Stimulated activated naive CD8-positive, alpha-beta T cell treated with anti-CD3 and anti-CD28 coated beads, Interleukin-15, amount 100 ng/mL, for 72 hours (primary cell): Measurements from ENCODE around the gene KDM2A.
"Not testable (repeated sequence)": the region's sequence is repeated elsewhere in the genome, so short reads cannot be mapped to it uniquely, and the experiment has no call there.

Experiments used
- ATAC-seq: fragments of 150-1000 bp; cut with Tn5 transposase; 2 replicates; pipeline ENCODE4 v1.10.0; 2021; ENCODE audit warnings: mild to moderate bottlenecking, moderate library complexity
- DNase-seq, 2 donors: peaks; one replicate each; pipeline ENCODE4 v3.0.0; 2021 to 2022
- H3K27ac Mint-ChIP-seq, 2 donors: one replicate each; pipeline ENCODE4 v1.8.0; 2022; ENCODE audit warnings: mild to moderate bottlenecking in 2 of 2, mixed read lengths in 2 of 2, moderate library complexity in 2 of 2
- H3K27me3 Mint-ChIP-seq: one replicate; pipeline ENCODE4 v1.8.0; 2022; ENCODE audit warnings: mixed read lengths
- H3K4me1 Mint-ChIP-seq: one replicate; pipeline ENCODE4 v1.8.0; 2022; ENCODE audit warnings: mild to moderate bottlenecking, mixed read lengths
- H3K4me3 Mint-ChIP-seq, 2 donors: one replicate each; pipeline ENCODE4 v1.8.0; 2022; ENCODE audit warnings: mild to moderate bottlenecking in 2 of 2, mixed read lengths in 2 of 2, moderate library complexity in 1 of 2
- H3K9me3 Mint-ChIP-seq, 2 donors: one replicate each; pipeline ENCODE4 v1.8.0; 2022; ENCODE audit warnings: mixed read lengths in 2 of 2

The KDM2A gene

DNA sequence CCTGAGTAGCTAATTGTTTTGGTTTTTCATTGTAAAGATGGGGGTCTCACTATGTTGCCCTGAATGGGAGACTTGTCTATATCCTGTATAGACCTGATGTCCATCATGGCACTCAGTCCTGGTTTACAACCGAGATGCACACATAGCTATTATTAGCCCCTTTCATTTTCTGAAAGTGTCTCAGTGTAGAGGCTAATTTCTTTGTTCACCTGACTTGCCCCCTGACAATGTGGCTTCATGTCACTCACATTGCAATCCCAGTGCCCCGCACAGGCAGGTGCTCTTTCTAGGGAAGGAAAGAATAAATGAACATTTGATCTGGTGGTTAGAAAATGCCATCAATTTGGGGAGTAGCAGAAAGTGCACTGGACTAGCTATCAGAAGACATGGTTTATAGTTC is 13.1 kb upstream of the KDM2A start:
- Mint-ChIP-seq H3K9me3 (no peaks in the 10 kb centered on the region), H3K27me3 (no peaks in the 10 kb centered on the region), H3K4me1 (peaks cover 24% of the 10 kb centered on the region), H3K27ac (no peak overlapping the region), H3K4me3 (no peak overlapping the region)
- no peak for DNase-seq
- ATAC-seq, result no peak

DNA sequence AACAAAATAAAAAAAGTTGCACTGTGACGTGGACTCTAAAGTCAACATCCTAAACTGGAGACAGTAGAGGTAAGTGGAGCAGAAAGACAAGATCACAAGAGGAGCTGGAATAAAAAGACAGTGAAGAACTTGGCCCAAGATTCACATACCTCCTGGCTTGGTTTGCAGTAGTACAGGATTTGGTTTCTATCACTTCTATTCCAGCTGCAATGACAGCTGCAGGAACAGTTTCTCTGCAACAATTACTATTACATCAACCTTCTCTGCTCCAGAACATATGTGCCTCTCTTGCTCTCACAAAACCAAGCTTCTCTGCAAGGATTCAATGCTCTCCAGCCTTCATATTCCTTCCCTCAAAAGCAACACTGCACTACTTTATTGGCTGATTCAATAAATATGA is 7.8 kb upstream of the KDM2A start:
- DNase-seq, result no peak
- Mint-ChIP-seq H3K4me3 (no peak overlapping the region), H3K27ac (no peak overlapping the region), H3K9me3 (no peaks in the 10 kb centered on the region), H3K4me1 (peaks cover 16% of the 10 kb centered on the region), H3K27me3 (no peaks in the 10 kb centered on the region)
- no peak for ATAC-seq

DNA sequence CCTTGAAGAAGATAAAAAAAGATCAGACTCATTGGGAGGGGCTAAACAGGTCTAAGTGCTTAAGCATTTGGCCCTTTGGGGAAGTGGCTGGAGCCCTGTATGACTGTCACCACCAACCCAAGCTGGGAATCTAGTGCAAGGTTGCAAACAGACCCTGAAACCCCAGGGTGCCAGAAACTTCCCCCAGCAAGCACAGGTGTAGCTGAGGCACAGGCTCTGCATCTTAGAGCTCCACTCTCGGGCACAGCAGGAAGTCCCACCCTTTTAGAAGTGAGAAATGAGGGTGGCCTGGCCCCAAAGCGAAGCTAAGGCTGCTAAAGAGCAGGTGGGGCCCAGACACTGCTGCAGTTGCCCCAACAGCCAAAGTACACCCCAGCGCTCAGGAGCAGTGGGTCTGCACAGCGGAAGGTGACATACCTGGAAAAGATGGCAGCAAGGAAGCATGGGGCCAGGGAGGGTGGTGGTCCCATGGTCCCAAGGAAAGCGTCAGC is 5.8 kb upstream of the KDM2A start:
- Mint-ChIP-seq H3K27ac (peak overlapping the region; percentile 56 to 64), H3K9me3 (no peaks in the 10 kb centered on the region), H3K27me3 (no peaks in the 10 kb centered on the region), H3K4me3 (peak overlapping the region; percentile 29 to 68), H3K4me1 (peaks cover 21% of the 10 kb centered on the region)
- ATAC-seq, result peak; percentile 30
- DNase-seq, result peak in 1 of 2 donors; percentile 8

DNA sequence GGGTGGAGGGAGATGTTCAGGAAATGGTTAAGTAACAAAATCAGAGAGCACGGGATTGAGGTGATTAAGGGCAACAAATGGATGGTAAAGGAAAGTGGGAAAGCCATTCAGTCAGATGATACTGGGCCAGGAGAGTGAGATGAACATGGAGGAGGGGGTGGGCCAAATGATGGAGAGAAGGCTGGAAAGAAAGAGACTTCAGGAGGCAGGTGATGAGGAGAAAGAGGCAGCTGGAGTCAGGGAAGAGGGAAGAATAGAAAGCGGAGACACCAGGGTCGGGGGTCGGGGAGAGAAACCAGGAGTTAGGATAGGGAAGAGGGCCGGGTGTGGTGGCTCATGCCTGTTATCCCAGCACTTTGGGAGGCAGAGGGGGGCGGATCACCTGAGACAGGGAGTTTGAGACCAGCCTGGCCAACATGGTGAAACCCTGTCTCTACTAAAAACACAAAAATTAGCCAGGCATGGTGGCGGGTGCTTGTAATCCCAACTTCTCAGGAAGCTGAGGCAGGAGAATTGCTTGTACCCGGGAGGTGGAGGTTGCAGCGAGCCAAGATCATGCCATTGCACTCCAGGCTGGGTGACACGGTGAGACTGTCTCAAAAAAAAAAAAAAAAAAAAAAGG is 4.7 kb upstream of the KDM2A start:
- Mint-ChIP-seq H3K9me3 (no peaks in the 10 kb centered on the region), H3K27me3 (no peaks in the 10 kb centered on the region), H3K27ac (no peak overlapping the region), H3K4me3 (no peak overlapping the region), H3K4me1 (peaks cover 21% of the 10 kb centered on the region)
- DNase-seq (no peak), ATAC-seq (no peak)

DNA sequence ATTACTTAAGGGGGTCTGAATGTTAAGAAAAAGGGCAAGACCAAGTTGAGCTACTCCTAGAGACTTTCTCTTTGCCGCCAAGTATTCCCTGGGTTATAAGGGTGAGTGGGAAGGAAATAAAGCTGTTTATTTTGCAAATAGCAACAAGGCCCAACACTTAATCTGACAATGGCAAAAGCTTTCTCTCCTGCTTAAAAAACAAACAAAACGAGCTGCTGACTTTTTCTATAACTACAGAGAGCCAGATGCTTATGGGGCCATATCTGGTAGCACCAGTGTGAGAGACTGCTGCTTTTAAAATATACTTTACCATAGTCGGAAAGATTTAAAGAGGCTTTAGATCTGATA is 2.3 kb upstream of the KDM2A start:
- H3K4me3 Mint-ChIP-seq, result peak overlapping the region in 1 of 2 donors; percentile 1
- no peak for DNase-seq
- peaks cover 33% of the 10 kb centered on the region for H3K4me1 Mint-ChIP-seq
- no peak overlapping the region for H3K27ac Mint-ChIP-seq
- no peaks in the 10 kb centered on the region for H3K27me3 Mint-ChIP-seq
- no peaks in the 10 kb centered on the region for H3K9me3 Mint-ChIP-seq
- no peak for ATAC-seq

DNA sequence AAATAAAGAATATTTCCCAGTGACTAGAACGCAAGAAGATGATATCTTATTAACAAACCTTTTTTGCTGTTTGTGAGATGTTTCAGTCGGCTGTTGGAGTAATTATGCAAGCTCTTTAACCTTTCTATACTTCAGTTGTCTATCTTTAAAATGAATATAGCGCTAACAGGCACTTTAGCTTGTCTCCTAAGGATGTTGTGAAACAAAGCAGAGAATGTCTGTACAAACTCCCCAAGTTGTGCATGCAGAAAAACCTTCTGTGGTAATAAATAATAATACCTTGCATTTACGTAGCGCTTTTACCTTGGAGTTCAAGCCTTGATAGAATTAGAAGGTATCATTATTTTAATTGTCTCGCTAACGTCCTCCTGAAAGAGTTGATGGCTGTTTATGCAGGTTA is 1.9 kb upstream of the KDM2A start:
- Mint-ChIP-seq H3K9me3 (no peaks in the 10 kb centered on the region), H3K27ac (peak overlapping the region in 1 of 2 donors; percentile 70), H3K4me3 (peak overlapping the region; percentile 77 to 85), H3K27me3 (no peaks in the 10 kb centered on the region), H3K4me1 (peaks cover 37% of the 10 kb centered on the region)
- ATAC-seq (no peak), DNase-seq (no peak)

DNA sequence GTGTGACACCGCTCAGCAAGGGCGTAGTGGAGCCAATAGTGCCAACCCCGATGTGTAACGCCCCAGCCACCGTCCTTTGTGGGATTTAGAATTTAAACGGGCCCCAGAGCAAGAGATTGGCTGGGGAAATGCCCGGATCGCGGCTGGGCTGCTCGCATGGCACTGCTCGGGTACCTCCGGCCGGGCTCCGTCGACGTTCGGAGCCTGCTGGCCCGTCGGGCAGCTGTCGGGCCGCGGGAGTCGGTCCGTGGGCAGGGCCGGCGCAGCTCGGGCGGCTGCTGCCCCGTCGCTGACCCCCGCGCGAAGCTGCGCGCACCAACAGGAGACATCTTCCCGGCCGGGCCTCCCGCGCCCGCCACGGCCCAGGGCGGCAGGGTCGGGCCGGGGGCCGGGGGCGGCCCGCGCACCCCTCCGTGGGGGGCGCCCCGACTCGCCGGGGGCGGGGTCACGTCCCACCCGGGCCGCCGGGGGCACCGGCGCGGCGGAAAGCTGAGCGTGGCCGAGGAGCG is 1.3 kb upstream of the KDM2A start:
- Mint-ChIP-seq H3K4me3 (peak overlapping the region; percentile 77 to 85), H3K4me1 (peaks cover 38% of the 10 kb centered on the region), H3K9me3 (no peaks in the 10 kb centered on the region), H3K27ac (peak overlapping the region in 1 of 2 donors; percentile 70), H3K27me3 (no peaks in the 10 kb centered on the region)
- peak; percentile 39 for ATAC-seq
- peak; percentile 64 to 69 for DNase-seq

DNA sequence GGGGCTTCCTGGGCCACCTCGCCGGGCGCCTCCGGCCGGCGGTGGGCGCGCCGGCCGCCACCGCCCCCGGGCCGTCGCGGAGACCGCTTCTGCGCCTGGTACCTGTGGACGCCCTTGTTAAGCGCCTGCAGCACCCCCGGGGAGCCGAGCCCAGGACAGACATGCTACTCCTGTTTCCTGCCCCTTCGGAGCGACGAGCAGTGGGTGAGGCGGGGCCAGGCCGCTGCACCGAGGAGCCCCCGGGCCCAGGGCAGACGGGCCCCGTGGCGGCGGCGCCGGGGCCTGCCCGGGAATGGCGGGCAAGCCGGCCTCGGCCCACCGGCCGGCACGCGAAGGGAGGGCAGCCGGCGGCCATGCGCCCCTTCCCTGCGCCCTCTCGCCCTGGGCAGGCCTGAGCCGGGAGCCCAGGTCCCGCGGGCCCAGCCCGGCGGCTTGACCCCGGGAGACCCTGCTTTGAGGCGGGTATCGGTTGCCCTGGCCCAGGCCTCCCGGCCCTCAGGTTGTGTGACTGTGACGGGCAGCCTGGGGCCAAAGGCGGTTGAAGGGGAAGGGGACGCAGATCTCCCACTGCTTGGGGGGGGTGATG is 789 bp upstream of the KDM2A start:
- peak overlapping the region; percentile 86 to 93 for H3K27ac Mint-ChIP-seq
- H3K4me1 Mint-ChIP-seq, result peaks cover 33% of the 10 kb centered on the region
- H3K9me3 Mint-ChIP-seq, result no peaks in the 10 kb centered on the region
- no peaks in the 10 kb centered on the region for H3K27me3 Mint-ChIP-seq
- DNase-seq (peak; percentile 71 to 76), ATAC-seq (peak; percentile 48)
- H3K4me3 Mint-ChIP-seq, result peak overlapping the region; percentile 78 to 84

DNA sequence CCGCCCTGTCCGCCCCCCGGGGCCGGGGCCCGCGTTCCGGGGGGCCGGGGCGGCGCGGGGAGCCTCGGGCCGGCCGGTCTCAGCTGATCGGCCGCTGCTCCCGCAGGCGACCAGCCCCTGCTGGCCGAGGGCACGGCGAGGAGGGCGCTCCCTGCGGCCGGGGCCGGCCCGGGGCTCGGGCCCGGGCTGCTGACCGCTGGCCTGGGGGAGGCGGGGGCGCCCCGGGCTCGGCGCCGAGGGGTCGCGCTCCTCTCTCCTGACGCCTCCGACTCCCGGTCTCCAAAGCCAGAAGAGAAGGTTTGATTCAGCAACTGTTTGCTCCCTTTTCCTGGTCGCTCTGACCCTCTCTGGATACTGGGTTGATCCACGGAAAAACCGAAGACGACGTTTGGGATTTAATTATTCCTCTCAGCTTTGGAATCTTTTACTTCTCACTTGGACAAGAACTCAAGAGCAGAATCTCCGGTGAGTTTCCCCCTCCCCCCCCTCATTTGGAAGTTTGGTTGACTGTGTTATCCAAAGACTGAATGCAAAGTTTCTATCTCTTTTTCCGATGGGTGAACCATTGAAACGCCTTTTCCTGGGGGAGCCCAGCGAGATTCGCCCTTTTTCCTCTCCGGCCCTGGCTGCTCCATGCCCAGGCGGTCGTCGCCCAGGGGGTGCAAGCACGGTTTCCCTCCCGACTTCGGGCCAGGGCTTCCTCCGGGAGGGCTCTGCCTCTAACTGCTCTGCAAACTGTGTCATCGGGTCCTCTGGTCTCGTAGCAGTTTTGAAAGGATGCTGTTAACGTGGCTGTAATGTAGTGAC is 725 bp downstream of the KDM2A start:
- H3K9me3 Mint-ChIP-seq, result no peaks in the 10 kb centered on the region
- H3K4me1 Mint-ChIP-seq, result peaks cover 23% of the 10 kb centered on the region
- H3K4me3 Mint-ChIP-seq, result peak overlapping the region; percentile 98 to 99
- ATAC-seq (no peak), DNase-seq (peak; percentile 21 to 30)
- peak overlapping the region; percentile 94 to 98 for H3K27ac Mint-ChIP-seq
- H3K27me3 Mint-ChIP-seq, result no peaks in the 10 kb centered on the region

DNA sequence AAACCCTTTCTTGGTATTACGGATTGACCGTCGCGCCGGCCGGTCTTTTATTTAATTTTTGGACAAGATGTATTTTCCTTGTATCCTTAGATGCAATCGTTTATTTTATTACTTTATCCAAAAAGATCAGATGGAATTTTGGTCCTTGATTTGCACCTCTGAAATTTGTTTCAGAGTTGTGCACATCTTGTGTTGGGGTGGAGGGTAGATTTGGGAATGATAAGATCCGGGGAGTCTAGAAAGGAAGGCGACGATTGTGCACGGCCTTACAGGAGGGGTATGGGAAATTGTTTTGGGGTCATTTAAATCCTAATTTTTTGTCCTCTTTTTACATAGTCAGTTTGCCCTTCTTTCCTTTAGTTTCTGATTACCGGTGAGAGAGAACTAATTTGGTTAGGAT is 1.4 kb downstream of the KDM2A start:
- ATAC-seq, result no peak
- H3K27ac Mint-ChIP-seq, result peak overlapping the region; percentile 94 to 98
- DNase-seq, result no peak
- peak overlapping the region; percentile 98 to 99 for H3K4me3 Mint-ChIP-seq
- no peaks in the 10 kb centered on the region for H3K9me3 Mint-ChIP-seq
- H3K4me1 Mint-ChIP-seq, result peaks cover 23% of the 10 kb centered on the region
- H3K27me3 Mint-ChIP-seq, result no peaks in the 10 kb centered on the region

DNA sequence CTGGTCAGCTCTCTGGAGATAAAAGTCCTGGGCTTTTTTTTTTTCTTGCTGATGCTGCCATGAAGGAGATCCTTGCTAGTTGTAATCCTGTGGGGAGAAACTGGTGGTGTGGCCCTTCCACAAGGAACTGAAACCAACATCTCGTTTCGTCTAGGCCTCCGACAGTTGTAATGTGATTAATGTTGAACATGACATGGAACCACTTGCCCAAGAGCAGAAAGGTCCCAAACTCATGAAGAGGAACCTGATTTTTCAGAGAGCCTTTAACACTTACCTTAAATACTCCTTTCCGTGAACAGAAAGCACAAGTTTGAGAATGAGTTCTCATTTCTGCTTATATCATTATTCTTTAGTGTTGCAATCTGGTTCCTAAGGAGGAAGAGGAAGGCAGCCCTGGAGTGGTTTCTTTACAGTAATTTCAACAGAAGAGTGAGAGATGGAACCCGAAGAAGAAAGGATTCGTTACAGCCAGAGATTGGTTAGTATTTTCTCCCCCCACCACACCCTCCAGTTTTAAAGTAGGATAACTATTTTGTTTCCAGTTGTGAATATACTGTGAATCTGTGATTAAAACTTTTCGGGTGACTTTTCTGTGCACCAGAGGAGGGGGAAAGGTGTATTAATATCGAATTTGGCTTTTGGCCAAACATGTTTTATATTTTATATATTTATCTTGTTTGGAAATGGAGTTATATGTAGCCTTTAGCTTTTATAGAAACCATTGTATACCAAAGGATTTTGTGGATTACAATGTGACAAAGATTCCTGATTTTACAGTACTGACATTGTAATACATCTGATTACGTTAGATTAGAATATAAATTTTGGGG is 2.0 kb downstream of the KDM2A start:
- Mint-ChIP-seq H3K9me3 (no peaks in the 10 kb centered on the region), H3K4me3 (peak overlapping the region; percentile 98 to 99), H3K4me1 (peaks cover 23% of the 10 kb centered on the region), H3K27ac (peak overlapping the region; percentile 94 to 98), H3K27me3 (no peaks in the 10 kb centered on the region)
- no peak for ATAC-seq
- DNase-seq, result no peak

DNA sequence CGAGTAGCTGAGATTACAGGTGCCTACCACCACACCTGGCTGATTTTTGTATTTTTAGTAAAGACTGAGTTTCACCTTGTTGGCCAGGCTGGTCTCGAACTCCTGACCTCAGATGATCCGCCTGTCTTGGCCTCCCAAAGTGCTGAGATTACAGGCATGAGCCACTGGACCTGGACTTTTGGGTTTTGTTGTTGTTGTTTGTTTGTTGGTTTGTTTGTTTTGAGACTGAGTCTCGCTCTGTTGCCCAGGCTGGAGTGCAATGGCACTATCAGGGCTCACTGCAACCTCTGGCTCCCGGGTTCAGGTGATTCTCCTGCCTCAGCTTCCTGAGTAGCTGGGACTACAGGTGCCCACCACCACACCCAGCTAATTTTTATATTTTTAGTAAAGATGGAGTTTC is 4.7 kb downstream of the KDM2A start:
- H3K27me3 Mint-ChIP-seq, ATAC-seq, H3K27ac Mint-ChIP-seq, DNase-seq, H3K4me3 Mint-ChIP-seq, H3K9me3 Mint-ChIP-seq: not testable (repeated sequence)
- H3K4me1 Mint-ChIP-seq, result peaks cover 19% of the 10 kb centered on the region

DNA sequence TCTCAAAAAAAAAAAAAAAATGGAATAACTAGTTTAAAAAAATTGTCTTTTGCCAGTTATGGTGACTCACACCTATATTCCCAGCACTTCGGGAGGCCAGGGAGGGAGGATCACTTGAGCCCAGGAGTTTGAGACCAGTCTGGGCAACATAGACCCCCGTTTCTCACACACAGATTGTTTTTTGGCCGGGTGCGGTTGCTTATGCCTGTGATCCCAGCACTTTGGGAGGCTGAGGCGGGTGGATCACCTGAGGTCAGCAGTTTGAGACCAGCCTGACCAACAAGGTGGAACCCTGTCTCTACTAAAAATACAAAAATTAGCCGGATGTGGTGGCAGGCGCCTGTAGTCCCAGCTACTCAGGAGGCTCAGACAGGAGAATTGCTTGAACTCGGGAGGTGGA is 7.2 kb downstream of the KDM2A start:
- not testable (repeated sequence) for ATAC-seq, H3K27ac Mint-ChIP-seq, H3K27me3 Mint-ChIP-seq, H3K9me3 Mint-ChIP-seq, DNase-seq, H3K4me3 Mint-ChIP-seq
- H3K4me1 Mint-ChIP-seq, result peaks cover 24% of the 10 kb centered on the region

DNA sequence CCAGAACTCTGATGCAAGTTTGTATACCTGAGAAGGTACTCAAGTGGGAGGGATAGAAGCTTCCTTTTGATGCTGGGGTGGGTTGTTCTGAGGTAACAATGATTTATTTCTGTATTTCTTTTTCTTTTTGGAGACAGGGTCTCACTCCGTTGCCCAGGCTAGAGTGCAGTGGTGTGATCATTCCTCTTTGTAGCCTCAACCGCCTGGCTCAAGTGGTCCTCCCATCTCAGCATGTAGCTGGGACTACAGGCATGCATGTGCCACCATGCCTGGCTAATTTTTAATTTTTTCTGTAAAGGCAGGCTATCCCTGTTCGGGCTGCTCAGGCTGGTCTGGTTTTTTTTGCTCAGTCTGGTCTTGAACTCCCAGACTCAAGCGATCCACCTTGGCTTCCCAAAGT is 7.9 kb downstream of the KDM2A start:
- Mint-ChIP-seq H3K9me3 (no peaks in the 10 kb centered on the region), H3K27ac (no peak overlapping the region), H3K27me3 (no peaks in the 10 kb centered on the region), H3K4me1 (peaks cover 16% of the 10 kb centered on the region), H3K4me3 (no peak overlapping the region)
- no peak for ATAC-seq
- DNase-seq, result no peak

DNA sequence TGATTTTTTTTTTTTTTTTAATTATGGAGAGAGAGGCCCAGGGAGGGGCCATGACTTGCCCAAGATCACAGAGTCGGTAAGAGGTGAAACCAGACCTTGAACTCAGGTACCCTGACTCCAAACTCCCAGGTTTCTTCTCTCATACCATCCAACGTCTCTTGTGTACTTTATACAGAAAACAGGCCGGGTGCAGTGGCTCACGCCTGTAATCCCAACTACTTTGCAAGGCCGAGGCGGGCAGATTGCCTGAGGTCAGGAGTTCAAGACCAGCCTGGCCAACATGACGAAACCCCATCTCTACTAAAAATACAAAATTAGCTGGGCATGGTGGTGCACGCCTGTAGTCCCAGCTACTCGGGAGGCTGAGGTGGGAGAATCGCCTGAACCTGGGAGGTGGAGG is 11.8 kb downstream of the KDM2A start:
- H3K9me3 Mint-ChIP-seq, H3K4me3 Mint-ChIP-seq, DNase-seq, ATAC-seq, H3K27ac Mint-ChIP-seq, H3K27me3 Mint-ChIP-seq: not testable (repeated sequence)
- H3K4me1 Mint-ChIP-seq, result peaks cover 14% of the 10 kb centered on the region
